ENCODE measurements around the gene ZDHHC1. TPM values are rescaled to one million over a fixed set of nuclear protein-coding genes. Genes with fewer than 3 reads are reported as not detected.

The ZDHHC1 gene
- total and polyA plus RNA-seq, 2 of the 13 experiments (the other 11 are each of a cell fraction or from before 2014, with no cell fraction given), result 0.51 to 1.1 TPM

- H3K4me2 ChIP-seq (ENCODE audit: low read depth, low read length), result no peak overlapping the region
- no peaks in the 10 kb centered on the region for H3K27me3 ChIP-seq (ENCODE audit: control insufficient read depth in 1 of 2, insufficient read depth in 2 of 2, low read length in 2 of 2)
- no peak overlapping the region for H3K9ac ChIP-seq (ENCODE audit: insufficient read depth, low read depth, low read length)
- in situ Hi-C loops (cut with HindIII; ENCODE audit: extremely low pct_ligation_motif_present, low pct_unique_long_range_greater_than_20kb) (no loop called here), intact Hi-C loops (cut with micrococcal nuclease; ENCODE audit: unreplicated experiment) (no loop called here)
- no peak for FAIRE-seq
- no peaks in the 10 kb centered on the region for H3K79me2 ChIP-seq (ENCODE audit: insufficient read depth, low read length)
- H3K4me1 ChIP-seq (ENCODE audit: insufficient read depth, low read length), result peaks cover 67% of the 10 kb centered on the region
- H3K4me3 ChIP-seq (replicated peaks in 1 of 3; ENCODE audit: insufficient read depth in 1 of 3, low read depth in 2 of 3, low read length in 3 of 3), result no peak overlapping the region
- ChIA-PET CTCF (ENCODE audit: low intra/inter-chr PET ratio, low total read pairs) (interaction anchor here (3.4 kb wide), 1 partner anchor 20 kb away, joined by 56 read pairs; no protein-coding TSS in a partner anchor), POLR2A (interaction anchor here (0.7 to 6.7 kb wide), 3 partner anchors 16 to 166 kb away, joined by 3 to 182 read pairs (median 39); partner anchors contain the start of gene HSD11B2)
- TF ChIP-seq ZNF432 (CRISPR knock-in tag; IDR thresholded peaks at IDR 0.05; ENCODE audit: borderline replicate concordance), result no peak
- TF ChIP-seq GLI4 (CRISPR knock-in tag; IDR thresholded peaks at IDR 0.05; ENCODE audit: borderline replicate concordance), result no peak
- no peak for TF ChIP-seq ZNF530 (CRISPR knock-in tag; IDR thresholded peaks at IDR 0.05; ENCODE audit: low read depth)
- no peak for TF ChIP-seq ZNF558 (CRISPR knock-in tag; IDR thresholded peaks at IDR 0.05; ENCODE audit: borderline replicate concordance)
- no peak overlapping the region for H2AFZ ChIP-seq (ENCODE audit: low read length)
- ATAC-seq, result no peak
- no TSS peak for BruUV-seq (replicated peaks)
- no peaks in the 10 kb centered on the region for H4K20me1 ChIP-seq (ENCODE audit: insufficient read depth, low read length)
- no peaks in the 10 kb centered on the region for H3K9me3 ChIP-seq (ENCODE audit: low read length)
- no peak for DNase-seq (ENCODE audit: low spot score)
- H3K27ac ChIP-seq (ENCODE audit: extremely low read length, insufficient read depth, low read length), result no peak overlapping the region
- WGBS (ENCODE audit: low lambda C conversion rate), result 96% methylated on average over 5 of the region's 5 CpGs
- H3K36me3 ChIP-seq (replicated peaks in 1 of 2; ENCODE audit: control insufficient read depth in 1 of 2, insufficient read depth in 2 of 2, low read length in 2 of 2), result peaks cover 10 to 14% of the 10 kb centered on the region in 2 experiments; a peak in 3 of 5 replicates
Observed at GRCh38 chr16:67448580-67448979, 32.3 kb upstream of the ZDHHC1 start.

GRCh38 chr16:67447508-67448076 lies 31.3 kb upstream of the ZDHHC1 start:
- in situ Hi-C loops (cut with HindIII; ENCODE audit: extremely low pct_ligation_motif_present, low pct_unique_long_range_greater_than_20kb) (no loop called here), intact Hi-C loops (cut with micrococcal nuclease; ENCODE audit: unreplicated experiment) (loop anchor here (2.0 kb wide), 1 partner anchor 17 kb away; no protein-coding TSS in a partner anchor)
- H3K4me2 ChIP-seq (ENCODE audit: low read depth, low read length), result 0 out of 2 replicates have a peak overlapping the region, but pooled peaks have one; percentile 87
- peaks cover 67% of the 10 kb centered on the region for H3K4me1 ChIP-seq (ENCODE audit: insufficient read depth, low read length)
- H3K4me3 ChIP-seq (replicated peaks in 1 of 3; ENCODE audit: insufficient read depth in 1 of 3, low read depth in 2 of 3, low read length in 3 of 3), result no peak overlapping the region
- H3K9ac ChIP-seq (ENCODE audit: insufficient read depth, low read depth, low read length), result peak overlapping the region; percentile 66
- 74% methylated on average over 5 of the region's 6 CpGs for WGBS (ENCODE audit: low lambda C conversion rate)
- BruUV-seq (replicated peaks), result no TSS peak
- DNase-seq (ENCODE audit: low spot score) (peak; percentile 49), ATAC-seq (peak; percentile 2; the same call in 1 of the 3 replicates), FAIRE-seq (peak; percentile 23)
- no peaks in the 10 kb centered on the region for H3K9me3 ChIP-seq (ENCODE audit: low read length)
- no peaks in the 10 kb centered on the region for H4K20me1 ChIP-seq (ENCODE audit: insufficient read depth, low read length)
- H3K27ac ChIP-seq (ENCODE audit: extremely low read length, insufficient read depth, low read length), result peak overlapping the region; percentile 88
- ChIA-PET CTCF (ENCODE audit: low intra/inter-chr PET ratio, low total read pairs) (interaction anchor here (3.1 to 3.4 kb wide), 2 partner anchors 18 to 19 kb away, joined by 9 to 56 read pairs; no protein-coding TSS in a partner anchor), POLR2A (interaction anchor here (2.8 to 6.7 kb wide), 4 partner anchors 9 to 33 kb away, joined by 10 to 182 read pairs (median 27); partner anchors contain the start of genes ATP6V0D1 and HSD11B2)
- peaks cover 14% of the 10 kb centered on the region in 2 experiments; a peak in 4 of 5 replicates for H3K36me3 ChIP-seq (replicated peaks in 1 of 2; ENCODE audit: control insufficient read depth in 1 of 2, insufficient read depth in 2 of 2, low read length in 2 of 2)
- H3K79me2 ChIP-seq (ENCODE audit: insufficient read depth, low read length), result no peaks in the 10 kb centered on the region
- no peak overlapping the region for H2AFZ ChIP-seq (ENCODE audit: low read length)
- H3K27me3 ChIP-seq (ENCODE audit: control insufficient read depth in 1 of 2, insufficient read depth in 2 of 2, low read length in 2 of 2), result no peaks in the 10 kb centered on the region
- no peak for TF ChIP-seq CENPT (CRISPR knock-in tag; IDR thresholded peaks at IDR 0.05; ENCODE audit: low read depth)
- no peak for TF ChIP-seq MEIS1 (CRISPR knock-in tag; IDR thresholded peaks at IDR 0.05; ENCODE audit: borderline replicate concordance)
- peak; percentile 63 for TF ChIP-seq XRCC5 (optimal IDR thresholded peaks at IDR 0.05; ENCODE audit: low read length)
- no peak for TF ChIP-seq DZIP1 (CRISPR knock-in tag; IDR thresholded peaks at IDR 0.05)
- 0 out of 2 replicates have a peak, but pooled peaks have one; percentile 11 for TF ChIP-seq ELF3 (CRISPR knock-in tag; IDR thresholded peaks at IDR 0.05)
- TF ChIP-seq TFAP4 (IDR thresholded peaks at IDR 0.05; ENCODE audit: borderline replicate concordance, low read depth), result peak; percentile 34; the same call in 1 of the 2 replicates
- TF ChIP-seq ZNF614 (CRISPR knock-in tag; IDR thresholded peaks at IDR 0.05; ENCODE audit: borderline replicate concordance), result no peak
- TF ChIP-seq SMC3 (IDR thresholded peaks at IDR 0.05; ENCODE audit: low read length), result peak; percentile 74
- TF ChIP-seq YY1 (IDR thresholded peaks at IDR 0.05; ENCODE audit: insufficient read depth, insufficient replicate concordance, low read depth, low read length), result peak; percentile 83

Measured in HepG2 (cell line).